Measurements from ENCODE around the gene B4GALT1.

B4GALT1 gene

GRCh38 chr9:33109850-33110595 lies 57.1 kb downstream of the B4GALT1 start:
- H3K36me3 ChIP-seq (ENCODE audit: control insufficient read depth, low read depth, low read length) = no peaks in the 10 kb centered on the region
- H3K27ac ChIP-seq (ENCODE audit: low read length) = no peak overlapping the region

GRCh38 chr9:33109097-33109496 lies 58.0 kb downstream of the B4GALT1 start:
- Histone ChIP-seq H3K9me3 (ENCODE audit: control insufficient read depth, low read depth, low read length) (no peaks in the 10 kb centered on the region), H3K9ac (ENCODE audit: low read length) (no peak overlapping the region), H3K27me3 (ENCODE audit: control insufficient read depth, insufficient read depth, low read length) (no peaks in the 10 kb centered on the region), H3K4me3 (ENCODE audit: low read length) (no peak overlapping the region), H3K27ac (ENCODE audit: low read length) (no peak overlapping the region), H3K4me1 (ENCODE audit: control insufficient read depth, low read depth, low read length) (peaks cover 15% of the 10 kb centered on the region), H3K36me3 (ENCODE audit: control insufficient read depth, low read depth, low read length) (no peaks in the 10 kb centered on the region)

More at GRCh38 chr9:33109850-33110595, 57.1 kb downstream of the B4GALT1 start:
- H3K9ac ChIP-seq (ENCODE audit: low read length) = no peak overlapping the region
- no peaks in the 10 kb centered on the region for H3K9me3 ChIP-seq (ENCODE audit: control insufficient read depth, low read depth, low read length)
- H3K4me3 ChIP-seq (ENCODE audit: low read length) = no peak overlapping the region
- peaks cover 15% of the 10 kb centered on the region for H3K4me1 ChIP-seq (ENCODE audit: control insufficient read depth, low read depth, low read length)
- H3K27me3 ChIP-seq (ENCODE audit: control insufficient read depth, insufficient read depth, low read length) = no peaks in the 10 kb centered on the region

- Histone ChIP-seq H3K36me3 (ENCODE audit: control insufficient read depth, low read depth, low read length) (no peaks in the 10 kb centered on the region), H3K4me1 (ENCODE audit: control insufficient read depth, low read depth, low read length) (peaks cover 15% of the 10 kb centered on the region), H3K4me3 (ENCODE audit: low read length) (no peak overlapping the region), H3K27me3 (ENCODE audit: control insufficient read depth, insufficient read depth, low read length) (no peaks in the 10 kb centered on the region), H3K9me3 (ENCODE audit: control insufficient read depth, low read depth, low read length) (no peaks in the 10 kb centered on the region), H3K27ac (ENCODE audit: low read length) (no peak overlapping the region), H3K9ac (ENCODE audit: low read length) (no peak overlapping the region)
These were observed 58.7 kb downstream of the B4GALT1 start for GRCh38 chr9:33108472-33108871.

GRCh38 chr9:33107762-33108161 lies 59.4 kb downstream of the B4GALT1 start:
- Histone ChIP-seq H3K9me3 (ENCODE audit: control insufficient read depth, low read depth, low read length) (no peaks in the 10 kb centered on the region), H3K4me1 (ENCODE audit: control insufficient read depth, low read depth, low read length) (peaks cover 15% of the 10 kb centered on the region), H3K36me3 (ENCODE audit: control insufficient read depth, low read depth, low read length) (no peaks in the 10 kb centered on the region), H3K9ac (ENCODE audit: low read length) (no peak overlapping the region), H3K27ac (ENCODE audit: low read length) (no peak overlapping the region), H3K4me3 (ENCODE audit: low read length) (no peak overlapping the region), H3K27me3 (ENCODE audit: control insufficient read depth, insufficient read depth, low read length) (no peaks in the 10 kb centered on the region)

- no peaks in the 10 kb centered on the region for H3K9me3 ChIP-seq (ENCODE audit: control insufficient read depth, low read depth, low read length)
- H3K4me3 ChIP-seq (ENCODE audit: low read length) = no peak overlapping the region
- no peak overlapping the region for H3K27ac ChIP-seq (ENCODE audit: low read length)
- no peaks in the 10 kb centered on the region for H3K27me3 ChIP-seq (ENCODE audit: control insufficient read depth, insufficient read depth, low read length)
- no peaks in the 10 kb centered on the region for H3K36me3 ChIP-seq (ENCODE audit: control insufficient read depth, low read depth, low read length)
- peaks cover 11% of the 10 kb centered on the region for H3K4me1 ChIP-seq (ENCODE audit: control insufficient read depth, low read depth, low read length)
- no peak overlapping the region for H3K9ac ChIP-seq (ENCODE audit: low read length)
These were observed 60.1 kb downstream of the B4GALT1 start for GRCh38 chr9:33106827-33107621.

- Histone ChIP-seq H3K4me3 (ENCODE audit: low read length) (no peak overlapping the region), H3K9ac (ENCODE audit: low read length) (no peak overlapping the region), H3K27me3 (ENCODE audit: control insufficient read depth, insufficient read depth, low read length) (no peaks in the 10 kb centered on the region), H3K9me3 (ENCODE audit: control insufficient read depth, low read depth, low read length) (no peaks in the 10 kb centered on the region), H3K36me3 (ENCODE audit: control insufficient read depth, low read depth, low read length) (no peaks in the 10 kb centered on the region), H3K27ac (ENCODE audit: low read length) (no peak overlapping the region), H3K4me1 (ENCODE audit: control insufficient read depth, low read depth, low read length) (peaks cover 6% of the 10 kb centered on the region)
These were observed 60.8 kb downstream of the B4GALT1 start for GRCh38 chr9:33106372-33106771.

GRCh38 chr9:33105959-33106358 lies 61.2 kb downstream of the B4GALT1 start:
- H3K27me3 ChIP-seq (ENCODE audit: control insufficient read depth, insufficient read depth, low read length) = no peaks in the 10 kb centered on the region
- no peaks in the 10 kb centered on the region for H3K36me3 ChIP-seq (ENCODE audit: control insufficient read depth, low read depth, low read length)
- H3K9me3 ChIP-seq (ENCODE audit: control insufficient read depth, low read depth, low read length) = no peaks in the 10 kb centered on the region
- H3K9ac ChIP-seq (ENCODE audit: low read length) = no peak overlapping the region
- H3K4me3 ChIP-seq (ENCODE audit: low read length) = no peak overlapping the region
- H3K4me1 ChIP-seq (ENCODE audit: control insufficient read depth, low read depth, low read length) = peaks cover 6% of the 10 kb centered on the region
- no peak overlapping the region for H3K27ac ChIP-seq (ENCODE audit: low read length)

GRCh38 chr9:33105504-33105903 lies 61.6 kb downstream of the B4GALT1 start:
- Histone ChIP-seq H3K27ac (ENCODE audit: low read length) (no peak overlapping the region), H3K27me3 (ENCODE audit: control insufficient read depth, insufficient read depth, low read length) (no peaks in the 10 kb centered on the region), H3K4me1 (ENCODE audit: control insufficient read depth, low read depth, low read length) (peaks cover 6% of the 10 kb centered on the region), H3K4me3 (ENCODE audit: low read length) (no peak overlapping the region), H3K9me3 (ENCODE audit: control insufficient read depth, low read depth, low read length) (no peaks in the 10 kb centered on the region), H3K36me3 (ENCODE audit: control insufficient read depth, low read depth, low read length) (no peaks in the 10 kb centered on the region), H3K9ac (ENCODE audit: low read length) (no peak overlapping the region)

GRCh38 chr9:33104401-33104800 lies 62.7 kb downstream of the B4GALT1 start:
- H3K27ac ChIP-seq (ENCODE audit: low read length) = no peak overlapping the region
- H3K9ac ChIP-seq (ENCODE audit: low read length) = no peak overlapping the region
- peaks cover 6% of the 10 kb centered on the region for H3K4me1 ChIP-seq (ENCODE audit: control insufficient read depth, low read depth, low read length)
- no peaks in the 10 kb centered on the region for H3K27me3 ChIP-seq (ENCODE audit: control insufficient read depth, insufficient read depth, low read length)
- H3K4me3 ChIP-seq (ENCODE audit: low read length) = no peak overlapping the region
- no peaks in the 10 kb centered on the region for H3K9me3 ChIP-seq (ENCODE audit: control insufficient read depth, low read depth, low read length)
- no peaks in the 10 kb centered on the region for H3K36me3 ChIP-seq (ENCODE audit: control insufficient read depth, low read depth, low read length)

GRCh38 chr9:33103501-33104281 lies 63.4 kb downstream of the B4GALT1 start:
- Histone ChIP-seq H3K36me3 (ENCODE audit: control insufficient read depth, low read depth, low read length) (no peaks in the 10 kb centered on the region), H3K27ac (ENCODE audit: low read length) (no peak overlapping the region), H3K4me3 (ENCODE audit: low read length) (no peak overlapping the region), H3K27me3 (ENCODE audit: control insufficient read depth, insufficient read depth, low read length) (no peaks in the 10 kb centered on the region), H3K9ac (ENCODE audit: low read length) (no peak overlapping the region), H3K9me3 (ENCODE audit: control insufficient read depth, low read depth, low read length) (no peaks in the 10 kb centered on the region), H3K4me1 (ENCODE audit: control insufficient read depth, low read depth, low read length) (peaks cover 6% of the 10 kb centered on the region)

GRCh38 chr9:33102551-33103210 lies 64.5 kb downstream of the B4GALT1 start:
- Histone ChIP-seq H3K27me3 (ENCODE audit: control insufficient read depth, insufficient read depth, low read length) (no peaks in the 10 kb centered on the region), H3K9ac (ENCODE audit: low read length) (no peak overlapping the region), H3K9me3 (ENCODE audit: control insufficient read depth, low read depth, low read length) (no peaks in the 10 kb centered on the region), H3K4me3 (ENCODE audit: low read length) (no peak overlapping the region), H3K27ac (ENCODE audit: low read length) (no peak overlapping the region), H3K4me1 (ENCODE audit: control insufficient read depth, low read depth, low read length) (peaks cover 6% of the 10 kb centered on the region), H3K36me3 (ENCODE audit: control insufficient read depth, low read depth, low read length) (no peaks in the 10 kb centered on the region)
